SKM-1 (cell line): ENCODE data around the gene ZBTB16.
"Not testable (repeated sequence)": the region's sequence is repeated elsewhere in the genome, so short reads cannot be mapped to it uniquely, and the experiment has no call there.

ENCODE experiments used
- DNase-seq: peaks from one replicate; lab custom pipeline; 2025; ENCODE audit not compliant: unreplicated experiment; lab: John Stamatoyannopoulos, UW

The ZBTB16 gene

GRCh38 chr11:114040706-114041211 lies 18.8 kb upstream of the ZBTB16 start:
- DNase-seq = no peak

- DNase-seq = no peak
These were observed 17.3 kb upstream of the ZBTB16 start for GRCh38 chr11:114042234-114042633.

DNA sequence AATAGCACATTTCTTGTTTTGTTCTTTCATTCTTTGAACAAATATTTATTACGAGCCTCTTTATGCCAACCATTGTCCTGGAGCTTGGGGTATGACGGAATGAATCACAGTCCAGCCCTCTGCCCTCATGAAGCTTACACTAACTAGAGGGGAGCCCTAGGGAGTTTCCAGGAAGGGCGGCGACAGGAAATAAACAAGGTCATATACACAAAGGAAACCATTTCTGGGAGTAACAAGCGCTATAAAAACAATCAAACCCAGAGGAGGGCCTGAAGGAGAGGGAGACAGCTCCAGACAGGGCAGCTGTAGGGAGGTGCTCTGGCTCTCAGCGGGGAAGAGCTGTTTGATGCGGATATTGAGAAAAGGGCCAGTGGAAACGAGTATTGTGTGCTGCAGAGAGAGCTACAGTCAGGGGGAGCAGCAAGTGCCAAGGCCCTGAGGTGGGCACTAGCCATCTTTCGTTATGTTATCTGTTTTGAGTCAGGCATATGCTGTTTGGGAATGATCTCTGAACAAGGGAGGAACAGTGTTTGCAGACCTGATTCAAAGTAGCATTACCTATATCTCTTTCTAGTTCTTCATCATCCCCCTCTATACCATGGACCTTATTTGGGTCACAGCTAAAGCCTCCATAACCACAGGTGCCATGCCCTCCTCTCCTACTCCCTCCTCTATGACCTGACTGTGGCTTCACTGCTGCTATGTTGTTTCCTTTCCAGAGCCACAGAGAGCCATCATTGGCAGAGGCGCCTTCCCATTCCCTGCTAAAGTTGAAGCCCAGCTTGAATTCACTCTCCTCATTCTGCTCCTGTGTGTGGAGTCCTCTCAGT lies 15.3 kb upstream of the ZBTB16 start:
- DNase-seq = no peak

GRCh38 chr11:114047327-114047726 lies 12.2 kb upstream of the ZBTB16 start:
- no peak for DNase-seq

DNA sequence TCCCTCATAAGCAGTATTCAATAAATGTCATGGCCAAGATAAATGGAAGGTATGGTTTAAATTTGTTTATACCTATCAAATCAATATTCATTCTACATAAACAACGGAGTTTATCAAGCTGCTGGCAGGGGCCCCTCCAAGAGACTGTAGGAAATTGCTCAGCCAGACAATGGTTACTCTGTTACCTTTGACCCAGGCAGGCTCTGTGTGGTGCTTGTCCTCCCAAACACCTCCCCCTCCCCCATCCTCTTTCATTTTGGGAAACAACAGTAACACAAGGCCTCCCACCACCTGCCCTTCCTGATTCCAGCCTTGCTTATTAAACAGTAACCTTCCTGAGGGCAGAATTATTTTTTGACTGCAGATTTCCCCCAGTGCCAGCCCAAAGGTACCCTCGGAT lies 10.5 kb upstream of the ZBTB16 start:
- DNase-seq = no peak

DNA sequence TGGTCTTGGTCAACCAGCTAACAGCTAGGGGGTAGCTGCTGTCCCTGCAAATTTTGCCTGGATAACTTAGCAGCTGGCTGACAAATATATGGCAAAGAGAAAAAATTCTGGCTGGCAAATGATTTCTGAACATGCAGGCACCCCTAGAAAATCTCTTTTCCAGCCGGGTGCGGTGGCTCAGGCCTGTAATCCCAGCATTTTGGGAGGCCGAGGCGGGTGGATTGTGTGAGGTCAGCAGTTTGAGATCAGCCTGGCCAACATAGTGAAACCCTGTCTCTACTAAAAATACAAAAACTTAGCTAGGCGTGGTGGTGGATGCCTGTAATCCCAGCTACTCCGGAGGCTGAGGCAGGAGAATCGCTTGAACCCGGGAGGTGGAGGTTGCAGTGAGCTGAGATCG lies 9.7 kb upstream of the ZBTB16 start:
- not testable (repeated sequence) for DNase-seq

DNA sequence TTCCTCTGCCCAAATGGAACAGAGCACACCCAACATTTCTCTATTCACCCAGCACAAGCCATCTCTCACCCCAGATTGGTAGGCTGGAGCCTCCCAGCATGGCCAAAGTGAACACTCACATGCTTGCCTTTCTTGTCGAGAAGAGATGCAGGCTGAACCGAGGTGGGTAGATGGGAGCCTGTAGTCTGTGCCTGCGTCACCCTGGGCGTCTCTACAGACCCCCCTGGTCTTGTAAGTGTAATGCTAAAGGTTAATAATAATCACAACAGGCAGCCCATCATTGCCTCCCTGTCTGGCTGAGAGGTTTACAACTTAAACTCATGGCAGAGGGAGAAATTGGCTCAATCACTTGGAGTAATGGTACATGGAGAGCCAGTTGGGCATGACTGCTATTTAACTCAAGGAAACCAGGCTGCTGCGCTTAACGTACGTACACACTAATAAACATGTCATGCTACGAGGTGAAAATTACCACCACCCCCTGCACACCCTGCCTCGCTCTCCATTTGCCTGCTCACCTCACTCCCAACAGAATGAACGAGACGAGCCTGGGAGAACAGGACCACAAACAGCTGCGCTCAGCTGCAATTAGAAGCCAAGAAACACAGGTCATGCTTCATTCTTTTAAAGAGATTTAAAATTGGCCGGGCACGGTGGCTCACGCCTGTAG lies 9.1 kb upstream of the ZBTB16 start:
- no peak for DNase-seq

- DNase-seq = no peak
These were observed 8.0 kb upstream of the ZBTB16 start for GRCh38 chr11:114051558-114051957.

DNA sequence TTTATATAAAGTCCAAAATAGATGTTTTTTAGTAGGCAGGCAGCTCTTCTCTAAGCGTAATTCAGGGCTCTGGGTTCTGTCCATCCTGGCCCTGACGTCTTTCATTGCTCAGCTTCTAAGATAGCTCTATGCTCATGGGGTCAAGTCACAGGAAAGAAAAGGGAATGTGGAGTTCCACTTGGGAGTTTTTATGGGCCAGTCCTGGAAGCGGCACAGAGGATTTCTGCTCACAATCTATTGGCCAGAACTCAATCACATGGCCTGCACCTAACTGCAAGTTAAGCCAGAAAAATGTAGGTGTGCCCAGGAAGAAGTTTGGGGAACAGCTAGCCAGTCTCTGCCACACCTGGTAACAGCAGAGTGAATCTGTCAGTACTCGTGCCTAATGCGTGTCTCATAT lies 7.4 kb upstream of the ZBTB16 start:
- no peak for DNase-seq

GRCh38 chr11:114053406-114053805 lies 6.1 kb upstream of the ZBTB16 start:
- DNase-seq = no peak

GRCh38 chr11:114054806-114055205 lies 4.7 kb upstream of the ZBTB16 start:
- DNase-seq = no peak

DNA sequence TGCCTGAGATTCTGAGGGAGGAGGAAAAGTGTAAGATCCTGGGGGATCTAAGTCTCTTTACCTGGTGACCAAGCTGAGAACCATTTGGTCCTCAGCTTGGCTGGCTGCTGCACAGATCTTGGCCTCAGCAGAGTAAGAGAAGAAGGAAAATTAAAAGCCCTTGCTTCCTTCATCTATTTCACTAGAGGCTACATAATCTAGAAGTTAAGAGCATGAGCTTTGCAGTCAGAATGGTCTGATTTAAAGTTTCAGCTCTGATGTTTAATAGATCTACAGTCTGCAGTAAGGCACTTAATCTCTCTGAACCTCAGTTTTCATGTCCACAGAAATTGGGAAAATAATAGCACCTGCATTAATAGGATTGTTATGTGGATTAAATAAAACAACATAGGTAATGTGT lies 3.1 kb upstream of the ZBTB16 start:
- no peak for DNase-seq

DNA sequence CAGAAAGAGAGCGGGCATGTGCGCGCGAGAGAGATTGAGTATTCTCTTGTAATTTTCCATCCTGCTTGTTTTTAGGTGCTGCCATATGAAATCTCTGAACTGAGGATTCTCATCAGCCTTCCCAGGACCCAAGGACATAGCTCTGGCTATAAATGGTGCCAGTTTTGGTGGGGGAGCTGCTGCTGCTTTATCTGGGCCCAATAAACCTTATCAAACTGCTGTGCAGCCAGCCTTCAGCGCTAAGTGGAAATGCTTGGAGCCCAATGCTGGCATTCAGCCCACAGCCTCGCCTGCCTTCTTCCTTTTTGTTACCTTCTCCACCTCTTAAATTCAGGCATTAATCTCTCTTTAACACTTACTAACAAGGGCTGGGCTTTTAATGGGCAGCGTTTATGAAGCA lies 2.4 kb upstream of the ZBTB16 start:
- DNase-seq = no peak

- no peak for DNase-seq
These were observed 1.9 kb upstream of the ZBTB16 start for GRCh38 chr11:114057605-114058004.

- DNase-seq = no peak
These were observed 1.3 kb upstream of the ZBTB16 start for GRCh38 chr11:114058026-114058706.

DNA sequence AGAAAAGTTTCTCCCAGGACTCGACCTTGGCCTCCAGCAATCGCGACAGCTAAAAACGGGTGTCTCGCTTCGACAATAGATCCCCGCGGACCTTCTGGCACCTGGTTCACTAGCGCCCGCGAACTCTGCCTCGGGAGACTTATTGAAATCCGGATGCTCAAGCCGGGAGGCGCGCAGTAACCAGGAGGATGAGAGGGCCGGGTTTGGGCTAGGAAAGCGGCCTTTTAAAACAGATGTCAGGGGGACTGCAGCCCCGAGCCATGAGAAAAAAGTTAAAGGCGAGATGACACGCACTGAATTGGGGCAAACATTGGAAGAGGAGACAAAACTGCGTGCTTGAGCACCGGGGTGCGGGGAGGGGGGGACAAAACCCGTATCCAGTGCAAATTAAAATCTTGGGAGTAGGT lies 637 bp upstream of the ZBTB16 start:
- no peak for DNase-seq

GRCh38 chr11:114059984-114060391 lies 477 bp downstream of the ZBTB16 start:
- DNase-seq = no peak

GRCh38 chr11:114060392-114061047 lies 1.0 kb downstream of the ZBTB16 start:
- DNase-seq = no peak

DNA sequence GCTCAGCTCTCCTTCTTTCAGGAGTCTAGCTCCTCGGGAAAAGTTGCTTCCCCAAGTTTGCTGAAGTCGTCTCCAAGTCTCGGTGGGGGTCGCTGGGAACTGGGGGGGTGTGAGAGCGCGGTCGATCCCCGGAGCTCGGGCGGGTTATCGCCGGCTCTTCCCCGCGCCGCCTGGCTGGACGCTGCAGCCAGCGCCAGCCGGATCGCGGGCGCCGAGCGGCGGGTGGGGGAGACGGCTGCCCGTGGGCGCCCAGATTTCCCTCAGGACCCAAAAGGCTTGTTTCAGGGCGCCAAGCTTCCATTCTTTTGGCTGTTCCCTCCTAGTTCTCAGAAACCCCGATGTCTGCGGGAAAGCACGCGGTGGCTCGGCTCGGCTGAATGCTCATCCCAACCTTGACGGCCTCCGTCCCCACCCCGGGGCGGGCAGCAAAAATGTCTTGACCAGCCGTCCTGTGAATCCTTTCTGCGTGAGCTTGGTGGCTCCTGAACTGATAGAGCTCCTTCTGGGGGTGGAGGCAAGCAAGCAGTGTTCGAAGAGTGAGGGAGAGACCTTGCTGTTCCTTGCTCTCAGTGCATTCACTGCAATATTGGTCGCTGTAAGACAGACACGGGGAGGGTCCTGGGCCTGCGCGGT lies 1.7 kb downstream of the ZBTB16 start:
- DNase-seq = no peak

GRCh38 chr11:114061681-114062049 lies 2.2 kb downstream of the ZBTB16 start:
- DNase-seq = no peak

DNA sequence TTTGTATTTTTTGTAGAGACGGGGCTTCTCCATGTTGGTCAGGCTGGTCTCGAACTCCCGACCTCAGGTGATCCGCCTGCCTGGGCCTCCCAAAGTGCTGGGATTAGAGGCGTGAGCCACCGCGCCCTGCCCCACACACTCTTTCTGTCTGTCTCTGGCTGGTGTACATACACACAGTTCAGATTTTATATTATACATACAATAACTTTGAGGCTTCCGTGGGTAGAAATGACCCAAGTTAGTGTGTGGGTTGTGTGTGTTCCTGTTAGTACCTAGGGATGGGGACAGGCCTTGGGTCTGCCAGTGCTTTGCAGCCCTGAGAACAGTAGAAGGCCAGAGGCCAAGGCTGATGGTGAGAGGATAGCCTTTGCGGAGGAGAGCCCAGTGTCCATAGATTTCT lies 2.8 kb downstream of the ZBTB16 start:
- no peak for DNase-seq
